Right lobe of liver (tissue), 4 donors: Measurements from ENCODE around the gene MAN1B1.

Experiments used
- CTCF ChIP-seq, 4 donors: fragments of 200-600 bp in 3 of 4; fragments of 450-650 bp in 1 of 4; IDR thresholded peaks; one replicate each; pipeline versions ENCODE4 v1.5.1 to v1.8.0; 2016 to 2022; ENCODE audit warnings: antibody characterized with exemption in 4 of 4, mild to moderate bottlenecking in 2 of 4
- POLR2A ChIP-seq: fragments of 450-650 bp; IDR thresholded peaks from one replicate; pipeline ENCODE4 v1.6.1; 2017; ENCODE audit warnings: antibody characterized with exemption, mild to moderate bottlenecking
- donor health status: DM: no; HTN: no; CAD: no.
- donor health status: DM: no; HTN: no; CAD: no.
- donor health status: DM: no; HTN: yes; CAD: no.

- no peak for TF ChIP-seq POLR2A
- TF ChIP-seq CTCF (IDR thresholded peaks at IDR 0.05): no peak
Measured at GRCh38 chr9:137130176-137130755, 43.5 kb downstream of the MAN1B1 start.
